Measurements from ENCODE around the gene PTPN11.
"Not testable (repeated sequence)": the region's sequence is repeated elsewhere in the genome, so short reads cannot be mapped to it uniquely, and the experiment has no call there.

Gene PTPN11

GRCh38 chr12:112448165-112448564 lies 29.4 kb downstream of the PTPN11 start:
- DNase-seq (ENCODE audit: low read depth), result not testable (repeated sequence)

- DNase-seq (ENCODE audit: low read depth), result no peak
Measured at GRCh38 chr12:112450725-112451124, 32.0 kb downstream of the PTPN11 start.

GRCh38 chr12:112456029-112456428 lies 37.3 kb downstream of the PTPN11 start:
- DNase-seq (ENCODE audit: low read depth), result no peak

- not testable (repeated sequence) for DNase-seq (ENCODE audit: low read depth)
Measured at GRCh38 chr12:112457142-112457541, 38.4 kb downstream of the PTPN11 start.

- DNase-seq (ENCODE audit: low read depth), result no peak
Measured at GRCh38 chr12:112458330-112458729, 39.6 kb downstream of the PTPN11 start.

- no peak for DNase-seq (ENCODE audit: low read depth)
Measured at GRCh38 chr12:112458751-112459150, 40.0 kb downstream of the PTPN11 start.

GRCh38 chr12:112463478-112463877 lies 44.7 kb downstream of the PTPN11 start:
- no peak for DNase-seq (ENCODE audit: low read depth)

GRCh38 chr12:112464605-112465004 lies 45.9 kb downstream of the PTPN11 start:
- no peak for DNase-seq (ENCODE audit: low read depth)

- DNase-seq (ENCODE audit: low read depth), result no peak
Measured at GRCh38 chr12:112466011-112466422, 47.3 kb downstream of the PTPN11 start.

- DNase-seq (ENCODE audit: low read depth), result no peak
Measured at GRCh38 chr12:112466835-112467234, 48.1 kb downstream of the PTPN11 start.

GRCh38 chr12:112468046-112468445 lies 49.3 kb downstream of the PTPN11 start:
- DNase-seq (ENCODE audit: low read depth), result no peak

- no peak for DNase-seq (ENCODE audit: low read depth)
Measured at GRCh38 chr12:112473056-112473455, 54.3 kb downstream of the PTPN11 start.

GRCh38 chr12:112479413-112479812 lies 60.7 kb downstream of the PTPN11 start:
- DNase-seq (ENCODE audit: low read depth), result no peak

- DNase-seq (ENCODE audit: low read depth), result no peak
Measured at GRCh38 chr12:112480931-112481330, 62.2 kb downstream of the PTPN11 start.

GRCh38 chr12:112482733-112483132 lies 64.0 kb downstream of the PTPN11 start:
- no peak for DNase-seq (ENCODE audit: low read depth)

GRCh38 chr12:112486361-112486760 lies 67.6 kb downstream of the PTPN11 start:
- no peak for DNase-seq (ENCODE audit: low read depth)

GRCh38 chr12:112488257-112488876 lies 69.6 kb downstream of the PTPN11 start:
- DNase-seq (ENCODE audit: low read depth), result no peak

GRCh38 chr12:112489456-112489855 lies 70.7 kb downstream of the PTPN11 start:
- DNase-seq (ENCODE audit: low read depth), result no peak

- DNase-seq (ENCODE audit: low read depth), result no peak
Measured at GRCh38 chr12:112496496-112496895, 77.7 kb downstream of the PTPN11 start.

- no peak for DNase-seq (ENCODE audit: low read depth)
Measured at GRCh38 chr12:112498580-112498979, 79.8 kb downstream of the PTPN11 start.

- DNase-seq (ENCODE audit: low read depth), result no peak
Measured at GRCh38 chr12:112503512-112503911, 84.8 kb downstream of the PTPN11 start.

- no peak for DNase-seq (ENCODE audit: low read depth)
Measured at GRCh38 chr12:112506513-112507166, 87.9 kb downstream of the PTPN11 start.

GRCh38 chr12:112513471-112513870 lies 94.7 kb downstream of the PTPN11 start:
- DNase-seq (ENCODE audit: low read depth), result no peak

GRCh38 chr12:112514456-112514855 lies 95.7 kb downstream of the PTPN11 start:
- DNase-seq (ENCODE audit: low read depth), result no peak
